HCT116 (cell line): ENCODE measurements around the gene NPDC1.

Source experiments
- EGR1 ChIP-seq: IDR thresholded peaks from 2 replicates; pipeline ENCODE4 v1.6.1; 2012; ENCODE audit warnings: low read depth
- ELF1 ChIP-seq: IDR thresholded peaks from 2 replicates; pipeline ENCODE4 v1.6.1; 2012; ENCODE audit warnings: low read depth, borderline replicate concordance
- EZH2 ChIP-seq: fragments of 200-600 bp; sonication (generic); IDR thresholded peaks from 2 replicates; pipeline ENCODE4 v1.6.1; 2017; ENCODE audit warnings: antibody characterized with exemption, mixed run types
- POLR2A ChIP-seq: IDR thresholded peaks from 2 replicates; pipeline ENCODE4 v1.7.0; 2011; ENCODE audit warnings: borderline replicate concordance; ENCODE audit not compliant: insufficient read depth, insufficient read length; ENCODE audit errors: extremely low read depth
- RAD21 ChIP-seq: IDR thresholded peaks from 2 replicates; pipeline ENCODE4 v1.6.1; 2012; ENCODE audit warnings: low read depth, mild to moderate bottlenecking
- SIN3A ChIP-seq: IDR thresholded peaks from 2 replicates; pipeline ENCODE4 v1.6.1; 2012; ENCODE audit warnings: low read depth
- TCF7L2 ChIP-seq: IDR thresholded peaks from 2 replicates; pipeline ENCODE4 v1.7.0; 2011; ENCODE audit warnings: borderline replicate concordance, inconsistent platforms; ENCODE audit not compliant: insufficient read depth, insufficient read length; ENCODE audit errors: extremely low read depth
- TF ChIP-seq, protein P1 (sequence below), 3 experiments: fragments of 200-600 bp in 1 of 3; sonication (generic) in 1 of 3; IDR thresholded peaks in 2 of 3; conservative IDR thresholded peaks in 1 of 3; 2 replicates each; pipeline ENCODE4 v1.5.1; 2012 to 2017; ENCODE audit warnings: low read depth in 2 of 3, low read length in 2 of 3, antibody characterized with exemption in 1 of 3, borderline replicate concordance in 1 of 3, control low read depth in 1 of 3, mild to moderate bottlenecking in 1 of 3, mixed read lengths in 1 of 3, mixed run types in 1 of 3, moderate library complexity in 1 of 3; ENCODE audit not compliant: insufficient read depth in 1 of 3
- TF ChIP-seq, protein P2 (sequence below): IDR thresholded peaks from 2 replicates; pipeline ENCODE4 v1.6.1; 2012

DNA sequence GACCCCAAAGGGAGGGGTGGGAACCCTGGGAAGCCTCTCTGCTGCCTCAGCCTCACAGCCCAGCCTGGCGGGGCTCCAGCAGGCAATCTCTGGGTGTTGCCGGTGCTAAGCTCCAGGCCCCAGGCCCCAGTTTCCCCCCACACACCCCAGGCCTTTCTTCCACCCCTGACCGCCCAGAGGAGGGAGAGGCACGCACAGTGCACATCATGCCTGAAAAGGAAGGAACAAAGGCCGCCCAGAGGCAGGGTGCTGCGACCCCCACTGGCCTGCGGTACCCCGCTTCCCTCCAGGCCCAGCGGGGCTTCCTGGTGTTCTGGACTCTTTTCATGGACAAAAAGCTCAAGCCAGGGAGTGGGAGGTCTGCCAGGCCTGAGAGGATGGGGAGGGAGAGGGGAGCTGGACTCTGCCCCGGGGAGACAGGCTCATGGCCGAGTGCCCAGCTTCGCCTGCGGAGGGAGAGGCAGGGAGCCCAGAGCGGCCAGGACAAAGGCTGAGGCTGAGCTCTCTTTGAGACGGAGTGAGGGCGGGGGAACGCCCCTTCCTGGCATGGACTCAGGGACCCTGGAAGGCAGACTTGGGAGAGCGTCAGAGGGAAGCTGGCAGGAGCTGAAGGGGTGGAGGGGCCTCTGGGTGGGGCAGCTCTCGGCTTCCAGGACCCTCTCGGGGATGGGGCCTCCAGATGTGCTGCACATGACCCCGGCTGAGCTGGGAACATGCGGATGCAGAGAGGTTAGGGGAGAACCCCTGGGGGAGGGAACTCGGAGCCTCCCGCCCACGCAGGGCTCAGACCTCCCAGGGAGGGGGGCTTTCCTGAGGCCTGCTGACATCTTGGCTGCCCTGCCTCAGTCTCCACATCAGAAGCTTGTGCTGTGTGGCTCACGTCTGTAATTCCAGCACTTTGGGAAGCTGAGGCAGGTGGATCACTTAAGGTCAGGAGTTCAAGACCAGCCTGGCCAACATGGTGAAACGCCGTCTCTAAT lies 9.7 kb upstream of the NPDC1 start:
- TF ChIP-seq, protein P1, sequence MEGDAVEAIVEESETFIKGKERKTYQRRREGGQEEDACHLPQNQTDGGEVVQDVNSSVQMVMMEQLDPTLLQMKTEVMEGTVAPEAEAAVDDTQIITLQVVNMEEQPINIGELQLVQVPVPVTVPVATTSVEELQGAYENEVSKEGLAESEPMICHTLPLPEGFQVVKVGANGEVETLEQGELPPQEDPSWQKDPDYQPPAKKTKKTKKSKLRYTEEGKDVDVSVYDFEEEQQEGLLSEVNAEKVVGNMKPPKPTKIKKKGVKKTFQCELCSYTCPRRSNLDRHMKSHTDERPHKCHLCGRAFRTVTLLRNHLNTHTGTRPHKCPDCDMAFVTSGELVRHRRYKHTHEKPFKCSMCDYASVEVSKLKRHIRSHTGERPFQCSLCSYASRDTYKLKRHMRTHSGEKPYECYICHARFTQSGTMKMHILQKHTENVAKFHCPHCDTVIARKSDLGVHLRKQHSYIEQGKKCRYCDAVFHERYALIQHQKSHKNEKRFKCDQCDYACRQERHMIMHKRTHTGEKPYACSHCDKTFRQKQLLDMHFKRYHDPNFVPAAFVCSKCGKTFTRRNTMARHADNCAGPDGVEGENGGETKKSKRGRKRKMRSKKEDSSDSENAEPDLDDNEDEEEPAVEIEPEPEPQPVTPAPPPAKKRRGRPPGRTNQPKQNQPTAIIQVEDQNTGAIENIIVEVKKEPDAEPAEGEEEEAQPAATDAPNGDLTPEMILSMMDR (IDR thresholded peaks at IDR 0.05 in 2 of 3, conservative IDR thresholded peaks at IDR 0.05 in 1 of 3; ENCODE audit: borderline replicate concordance in 1 of 3, insufficient read depth in 1 of 3, low read depth in 2 of 3, low read length in 2 of 3), result no peak
- TF ChIP-seq POLR2A (no peak), EZH2 (no peak), ELF1 (no peak), RAD21 (no peak), EGR1 (no peak), SIN3A (no peak), TCF7L2 (no peak)
- TF ChIP-seq, protein P2, sequence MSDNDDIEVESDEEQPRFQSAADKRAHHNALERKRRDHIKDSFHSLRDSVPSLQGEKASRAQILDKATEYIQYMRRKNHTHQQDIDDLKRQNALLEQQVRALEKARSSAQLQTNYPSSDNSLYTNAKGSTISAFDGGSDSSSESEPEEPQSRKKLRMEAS, result no peak
